H9 (cell line): ENCODE data around the gene IL6ST. TPM values are rescaled to one million over a fixed set of nuclear protein-coding genes. Genes with fewer than 3 reads are reported as not detected.

ENCODE experiments used
- DNase-seq: peaks from one replicate; pipeline ENCODE4 v3.0.0-alpha.2; 2017
- H2AFZ ChIP-seq: one replicate; pipeline ENCODE4 v1.6.1; 2013; ENCODE audit warnings: mild to moderate bottlenecking, low read length, control low read depth, moderate library complexity
- H2AK5ac ChIP-seq: 2 replicates; pipeline ENCODE4 v1.6.1; 2013; ENCODE audit warnings: low read length, control low read depth, mixed read lengths; ENCODE audit not compliant: insufficient read length
- H2BK120ac ChIP-seq: one replicate; pipeline ENCODE4 v1.6.1; 2013; ENCODE audit warnings: low read depth, mild to moderate bottlenecking, low read length, control low read depth, inconsistent platforms; ENCODE audit not compliant: poor library complexity, severe bottlenecking
- H2BK12ac ChIP-seq: 2 replicates; pipeline ENCODE4 v1.6.1; 2013; ENCODE audit warnings: low read length, control low read depth, mixed read lengths, low read depth; ENCODE audit not compliant: insufficient read length
- H2BK15ac ChIP-seq: 2 replicates; pipeline ENCODE4 v1.6.1; 2013; ENCODE audit warnings: low read depth, low read length, control low read depth
- H2BK20ac ChIP-seq: one replicate; pipeline ENCODE4 v1.6.1; 2013; ENCODE audit warnings: low read depth, mild to moderate bottlenecking, low read length, control low read depth, inconsistent platforms; ENCODE audit not compliant: poor library complexity, severe bottlenecking
- H2BK5ac ChIP-seq: 2 replicates; pipeline ENCODE4 v1.6.1; 2013; ENCODE audit warnings: low read length, control low read depth, mixed read lengths; ENCODE audit not compliant: insufficient read length
- H3K14ac ChIP-seq: 2 replicates; pipeline ENCODE4 v1.6.1; 2013; ENCODE audit warnings: low read length, control low read depth; ENCODE audit not compliant: insufficient read depth
- H3K18ac ChIP-seq: 2 replicates; pipeline ENCODE4 v1.6.1; 2013; ENCODE audit warnings: low read depth, mild to moderate bottlenecking, mixed read lengths, low read length, control low read depth; ENCODE audit not compliant: insufficient read length
- H3K23ac ChIP-seq: 2 replicates; pipeline ENCODE4 v1.6.1; 2013; ENCODE audit warnings: low read length, control low read depth, mixed read lengths, low read depth; ENCODE audit not compliant: insufficient read length
- H3K23me2 ChIP-seq: 2 replicates; pipeline ENCODE4 v1.6.1; 2013; ENCODE audit warnings: low read depth, mild to moderate bottlenecking, mixed read lengths, low read length, control low read depth; ENCODE audit not compliant: insufficient read length, poor library complexity, severe bottlenecking
- H3K27ac ChIP-seq: 2 replicates; pipeline ENCODE4 v1.5.1; 2013; ENCODE audit warnings: low read length, control low read depth, mixed read lengths, low read depth; ENCODE audit not compliant: insufficient read length
- H3K27me3 ChIP-seq: 2 replicates; pipeline ENCODE4 v1.6.1; 2013; ENCODE audit warnings: low read length, control low read depth, inconsistent platforms; ENCODE audit not compliant: insufficient read depth
- H3K4ac ChIP-seq: 2 replicates; pipeline ENCODE4 v1.6.1; 2013; ENCODE audit warnings: low read depth, mild to moderate bottlenecking, control low read depth, inconsistent platforms, low read length, moderate library complexity
- H3K4me1 ChIP-seq: 2 replicates; pipeline ENCODE4 v1.6.1; 2013; ENCODE audit warnings: low read length, control low read depth, inconsistent platforms; ENCODE audit not compliant: insufficient read depth
- H3K4me2 ChIP-seq: 2 replicates; pipeline ENCODE4 v1.6.1; 2013; ENCODE audit warnings: low read length, control low read depth, mixed read lengths; ENCODE audit not compliant: insufficient read length, insufficient read depth
- H3K56ac ChIP-seq: 2 replicates; pipeline ENCODE4 v1.6.1; 2013; ENCODE audit warnings: low read depth, mild to moderate bottlenecking, mixed read lengths, low read length, control low read depth; ENCODE audit not compliant: insufficient read length
- H3K79me1 ChIP-seq: 2 replicates; pipeline ENCODE4 v1.6.1; 2013; ENCODE audit warnings: low read depth, mild to moderate bottlenecking, moderate library complexity, low read length, control low read depth, inconsistent platforms; ENCODE audit not compliant: insufficient read depth, poor library complexity, severe bottlenecking
- H3K79me2 ChIP-seq: 2 replicates; pipeline ENCODE4 v1.6.1; 2013; ENCODE audit warnings: low read length, control low read depth, inconsistent platforms; ENCODE audit not compliant: insufficient read depth
- H3K9ac ChIP-seq: 2 replicates; pipeline ENCODE4 v1.6.1; 2013; ENCODE audit warnings: low read length, control low read depth, mixed read lengths; ENCODE audit not compliant: insufficient read length; ENCODE audit errors: extremely low read depth
- H3K9me3 ChIP-seq: one replicate; pipeline ENCODE4 v1.6.1; 2013; ENCODE audit warnings: low read depth, low read length, inconsistent platforms; ENCODE audit not compliant: control insufficient read depth
- H3T11ph ChIP-seq: one replicate; pipeline ENCODE4 v1.6.1; 2013; ENCODE audit warnings: mild to moderate bottlenecking, low read length, control low read depth, inconsistent platforms
- H4K20me1 ChIP-seq: one replicate; pipeline ENCODE4 v1.6.1; 2013; ENCODE audit not compliant: control insufficient read depth, insufficient read length, insufficient read depth
- H4K5ac ChIP-seq: 2 replicates; pipeline ENCODE4 v1.6.1; 2013; ENCODE audit warnings: low read depth, mild to moderate bottlenecking, mixed read lengths, low read length, control low read depth; ENCODE audit not compliant: insufficient read length
- H4K8ac ChIP-seq: replicated peaks from 2 replicates; pipeline ENCODE4 v1.6.1; 2013; ENCODE audit warnings: low read length, control low read depth, mixed read lengths, low read depth; ENCODE audit not compliant: insufficient read length
- H4K91ac ChIP-seq: 2 replicates; pipeline ENCODE4 v1.6.1; 2013; ENCODE audit warnings: low read depth, mild to moderate bottlenecking, moderate library complexity, mixed read lengths, low read length, control low read depth; ENCODE audit not compliant: insufficient read length
- H3K27ac Mint-ChIP-seq, 3 experiments: 2 replicates in 2 of 3; 3 replicates in 1 of 3; pipeline ENCODE4 v1.8.0; 2020 to 2021; ENCODE audit warnings: mixed read lengths in 3 of 3, mild to moderate bottlenecking in 1 of 3, moderate library complexity in 1 of 3
- H3K27me3 Mint-ChIP-seq: 2 replicates; pipeline ENCODE4 v1.8.0; 2021; ENCODE audit warnings: low read depth, mild to moderate bottlenecking, moderate library complexity, mixed read lengths
- H3K36me3 Mint-ChIP-seq, 3 experiments: 2 replicates in 2 of 3; 3 replicates in 1 of 3; pipeline ENCODE4 v1.8.0; 2020 to 2021; ENCODE audit warnings: low read depth in 3 of 3, mixed read lengths in 3 of 3; ENCODE audit not compliant: insufficient read depth in 1 of 3
- H3K4me1 Mint-ChIP-seq, 2 experiments: 2 replicates each; pipeline ENCODE4 v1.8.0; 2020; ENCODE audit warnings: mixed read lengths in 2 of 2
- H3K4me3 Mint-ChIP-seq, 2 experiments: 2 replicates in 1 of 2; 3 replicates in 1 of 2; pipeline ENCODE4 v1.8.0; 2020 to 2021; ENCODE audit warnings: mild to moderate bottlenecking in 2 of 2, mixed read lengths in 2 of 2, moderate library complexity in 1 of 2
- H3K9me3 Mint-ChIP-seq, 2 experiments: 2 replicates in 1 of 2; 3 replicates in 1 of 2; pipeline ENCODE4 v1.8.0; 2020; ENCODE audit warnings: mild to moderate bottlenecking in 2 of 2, mixed read lengths in 2 of 2, moderate library complexity in 1 of 2
- CTCF ChIP-seq: fragments of 200-600 bp; sonication (generic); conservative IDR thresholded peaks from 3 replicates; pipeline ENCODE4 v1.8.0; 2021; ENCODE audit warnings: antibody characterized with exemption, mild to moderate bottlenecking
- WGBS: extraction: QIAGEN DNeasy Blood & Tissue Kit; methylation state at CpG from one replicate; pipeline ENCODE4 v1.1.7; 2013; ENCODE audit warnings: missing lambda C conversion rate, low lambda C conversion rate, mixed read lengths; ENCODE audit not compliant: insufficient read length; ENCODE audit errors: extremely low coverage; 5-methylcytosine and 5-hydroxymethylcytosine counted together
- total RNA-seq: library from RNA; stranded (reverse); gene quantifications from 2 replicates; pipeline ENCODE4 v1.2.1, GENCODE V29; 2021

The IL6ST gene
- total RNA-seq, 1 experiment from 2014 or later: 11.1 TPM

GRCh38 chr5:55913466-55914413 is 81.0 kb downstream of the IL6ST start:
- DNase-seq: no peak
- no peak for TF ChIP-seq CTCF
- Mint-ChIP-seq H3K36me3 (no peaks in the 10 kb centered on the region), H3K4me3 (no peak overlapping the region), H3K27ac (no peak overlapping the region), H3K4me1 (no peaks in the 10 kb centered on the region), H3K27me3 (no peaks in the 10 kb centered on the region), H3K9me3 (no peaks in the 10 kb centered on the region)
- H2BK20ac ChIP-seq: no peak overlapping the region
- 0 out of 2 replicates have a peak overlapping the region, but pooled peaks have one; percentile 20 for H3K14ac ChIP-seq
- H3T11ph ChIP-seq: no peak overlapping the region
- H4K8ac ChIP-seq: no peak overlapping the region
- no peak overlapping the region for H3K56ac ChIP-seq
- H3K23me2 ChIP-seq: no peaks in the 10 kb centered on the region
- H2BK12ac ChIP-seq: no peak overlapping the region
- no peak overlapping the region for H2BK15ac ChIP-seq
- H3K4me2 ChIP-seq: no peak overlapping the region
- no peaks in the 10 kb centered on the region for H3K79me2 ChIP-seq
- H2AK5ac ChIP-seq: no peak overlapping the region
- no peak overlapping the region for H3K4ac ChIP-seq
- no peak overlapping the region for H2AFZ ChIP-seq
- H3K9ac ChIP-seq: no peak overlapping the region
- H3K27me3 ChIP-seq: no peaks in the 10 kb centered on the region
- no peaks in the 10 kb centered on the region for H3K4me1 ChIP-seq
- no peak overlapping the region for H4K91ac ChIP-seq
- H2BK5ac ChIP-seq: no peak overlapping the region
- no peak overlapping the region for H4K5ac ChIP-seq
- WGBS: no CpG with 5 or more reads among the region's 10 CpGs
- no peak overlapping the region for H2BK120ac ChIP-seq
- no peak overlapping the region for H3K27ac ChIP-seq
- H3K79me1 ChIP-seq: no peaks in the 10 kb centered on the region
- no peak overlapping the region for H3K18ac ChIP-seq
- H4K20me1 ChIP-seq: no peaks in the 10 kb centered on the region
- no peaks in the 10 kb centered on the region for H3K9me3 ChIP-seq
- H3K23ac ChIP-seq: no peak overlapping the region
